Measurements from ENCODE around the gene KSR1. TPM values are rescaled to one million over a fixed set of nuclear protein-coding genes. Genes with fewer than 3 reads are reported as not detected.

The KSR1 gene
- polyA plus RNA-seq, 1 donor from 2014 or later, result 9.2 TPM

GRCh38 chr17:27486741-27487140, 30.5 kb downstream of the KSR1 start:
- Histone ChIP-seq H3K9me3 (ENCODE audit: low read length) (no peaks in the 10 kb centered on the region), H3K27me3 (ENCODE audit: insufficient read depth, low read depth, low read length) (no peaks in the 10 kb centered on the region), H3K9me2 (ENCODE audit: insufficient read depth, low read length) (no peaks in the 10 kb centered on the region), H3K9ac (ENCODE audit: low read length) (no peak overlapping the region), H3K4me3 (ENCODE audit: low read length) (no peak overlapping the region), H2AFZ (ENCODE audit: low read depth, low read length) (no peak overlapping the region), H3K79me2 (replicated peaks; ENCODE audit: insufficient read depth, low read length) (no peaks in the 10 kb centered on the region), H3K4me2 (ENCODE audit: low read length) (no peak overlapping the region), H3K27ac (ENCODE audit: low read length) (no peak overlapping the region), H3F3A (ENCODE audit: insufficient read depth, low read length, poor library complexity, severe bottlenecking) (no peaks in the 10 kb centered on the region), H3K36me3 (ENCODE audit: insufficient read depth, low read length) (no peaks in the 10 kb centered on the region), H4K20me1 (ENCODE audit: insufficient read depth) (no peaks in the 10 kb centered on the region)
- TF ChIP-seq TAF1 (IDR thresholded peaks at IDR 0.05; ENCODE audit: low read depth), result no peak
- no peak for TF ChIP-seq EP300 (conservative IDR thresholded peaks at IDR 0.05; ENCODE audit: poor library complexity, severe bottlenecking)
- no peak for TF ChIP-seq MXI1 (conservative IDR thresholded peaks at IDR 0.05; ENCODE audit: poor library complexity, severe bottlenecking)
- TF ChIP-seq REST (IDR thresholded peaks at IDR 0.05; ENCODE audit: borderline replicate concordance), result no peak
- no peak for TF ChIP-seq RAD21 (conservative IDR thresholded peaks at IDR 0.05)
- TF ChIP-seq CTCF (IDR thresholded peaks at IDR 0.05; ENCODE audit: poor library complexity, severe bottlenecking), result no peak
- TF ChIP-seq POLR2AphosphoS5 (IDR thresholded peaks at IDR 0.05), result no peak
- no peak for TF ChIP-seq SMC3 (conservative IDR thresholded peaks at IDR 0.05; ENCODE audit: poor library complexity)
- TF ChIP-seq EZH2 (IDR thresholded peaks at IDR 0.05; ENCODE audit: borderline replicate concordance, insufficient read depth, low read length, poor library complexity, severe bottlenecking), result no peak

- Histone ChIP-seq H3K9me3 (ENCODE audit: low read length) (no peaks in the 10 kb centered on the region), H3K27ac (ENCODE audit: low read length) (no peak overlapping the region), H3K79me2 (replicated peaks; ENCODE audit: insufficient read depth, low read length) (no peaks in the 10 kb centered on the region), H2AFZ (ENCODE audit: low read depth, low read length) (no peak overlapping the region), H3F3A (ENCODE audit: insufficient read depth, low read length, poor library complexity, severe bottlenecking) (no peaks in the 10 kb centered on the region), H3K4me2 (ENCODE audit: low read length) (no peak overlapping the region), H3K9me2 (ENCODE audit: insufficient read depth, low read length) (no peaks in the 10 kb centered on the region), H3K36me3 (ENCODE audit: insufficient read depth, low read length) (no peaks in the 10 kb centered on the region), H3K27me3 (ENCODE audit: insufficient read depth, low read depth, low read length) (no peaks in the 10 kb centered on the region), H3K9ac (ENCODE audit: low read length) (no peak overlapping the region), H4K20me1 (ENCODE audit: insufficient read depth) (no peaks in the 10 kb centered on the region), H3K4me3 (ENCODE audit: low read length) (no peak overlapping the region)
- TF ChIP-seq REST (IDR thresholded peaks at IDR 0.05; ENCODE audit: borderline replicate concordance) (no peak), POLR2AphosphoS5 (IDR thresholded peaks at IDR 0.05) (no peak), MXI1 (conservative IDR thresholded peaks at IDR 0.05; ENCODE audit: poor library complexity, severe bottlenecking) (no peak), SMC3 (conservative IDR thresholded peaks at IDR 0.05; ENCODE audit: poor library complexity) (no peak), EP300 (conservative IDR thresholded peaks at IDR 0.05; ENCODE audit: poor library complexity, severe bottlenecking) (no peak), RAD21 (conservative IDR thresholded peaks at IDR 0.05) (no peak)
Measured at GRCh38 chr17:27488231-27488630, 32.0 kb downstream of the KSR1 start.
